CD4-positive, alpha-beta T cell treated with Interferon alpha-2 for 1 hour (primary cell): ENCODE measurements around the gene SAMD13.
A peak's percentile ranks its signal among the peaks of the same experiment; 100 is the strongest.

Experiments
- DNase-seq, 2 donors: peaks; one replicate each; pipeline ENCODE4 v3.0.0-alpha.2; 2020 to 2022

The SAMD13 gene

DNA sequence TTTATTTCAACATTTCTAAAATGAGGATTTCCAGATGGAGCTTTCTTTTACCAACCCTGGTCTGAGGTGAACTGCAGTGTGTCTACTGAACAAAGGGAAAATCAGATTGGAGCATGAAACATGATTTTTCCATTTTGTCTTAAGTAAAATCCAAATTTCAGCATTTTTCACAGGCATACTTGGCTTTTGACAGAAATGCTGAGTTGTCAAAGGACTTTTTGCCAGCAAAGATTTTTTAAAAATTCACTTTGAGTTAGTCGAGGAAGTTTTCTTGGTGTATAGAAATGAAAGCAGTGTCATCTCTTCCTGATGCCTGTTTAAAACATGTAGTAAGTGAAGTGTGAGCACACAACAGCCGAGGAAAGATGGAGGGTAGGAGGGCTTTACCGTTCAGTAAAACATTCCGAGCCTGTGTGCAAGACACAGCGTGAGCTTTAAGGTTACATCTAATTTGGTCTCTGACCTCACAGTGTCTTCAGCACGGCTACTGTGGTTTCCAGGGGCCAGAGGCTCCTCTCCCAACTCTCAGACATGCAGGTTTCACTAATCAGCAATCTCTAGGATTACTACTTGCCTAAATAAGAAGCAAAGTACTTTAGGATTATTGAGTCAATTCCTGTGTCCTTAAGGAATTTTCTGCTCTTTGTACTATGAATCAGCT is 45.9 kb downstream of the SAMD13 start:
- no peak for DNase-seq

DNA sequence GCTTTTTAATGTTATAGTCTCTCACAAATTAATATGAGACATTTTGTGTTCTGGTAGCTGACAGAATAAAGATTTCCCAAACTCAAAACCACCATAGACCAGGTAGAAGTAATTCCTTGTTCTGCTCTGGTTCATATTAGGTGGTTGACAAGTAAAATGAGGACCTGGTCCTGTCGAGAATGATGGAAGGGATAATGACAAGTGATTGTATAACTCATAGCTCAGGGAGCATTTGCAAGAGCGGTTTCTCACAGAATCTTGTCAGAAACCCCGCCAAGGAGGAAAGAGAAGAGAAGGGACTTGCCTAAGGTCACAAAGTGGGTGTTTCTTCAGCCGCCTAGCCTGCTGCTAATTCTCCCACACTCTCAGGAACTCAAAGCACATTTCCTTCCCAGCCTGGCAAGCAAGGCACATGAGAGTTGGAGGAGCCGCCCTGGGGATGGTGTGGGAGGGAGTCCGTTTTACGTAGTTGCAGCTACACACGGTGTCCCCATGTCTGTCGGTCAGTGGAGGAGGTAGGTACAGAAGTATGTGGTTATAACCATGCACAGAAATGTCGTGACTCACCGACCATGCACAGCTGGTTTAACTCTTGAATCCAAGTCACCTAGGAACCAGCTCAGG is 46.5 kb downstream of the SAMD13 start:
- no peak for DNase-seq

DNA sequence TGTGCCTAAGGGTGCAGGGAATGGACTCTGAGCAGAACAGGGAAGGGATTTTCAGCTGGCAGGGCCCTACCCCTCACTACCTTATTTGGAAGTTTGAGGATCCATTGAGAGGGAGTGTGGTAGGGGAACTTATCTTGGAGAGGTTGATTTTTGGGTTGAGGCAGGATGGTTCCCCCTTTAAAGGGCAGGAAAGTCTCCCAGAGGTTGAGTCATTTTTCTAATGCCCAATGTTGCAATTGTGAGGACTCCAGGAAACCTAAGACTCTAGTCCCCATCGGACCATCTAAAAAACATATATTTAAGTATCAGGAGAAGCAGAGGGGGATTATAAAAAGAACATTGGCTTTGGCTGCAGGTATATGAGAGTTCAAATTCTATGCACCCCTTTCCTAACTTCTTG is 47.3 kb downstream of the SAMD13 start:
- DNase-seq, result no peak

DNA sequence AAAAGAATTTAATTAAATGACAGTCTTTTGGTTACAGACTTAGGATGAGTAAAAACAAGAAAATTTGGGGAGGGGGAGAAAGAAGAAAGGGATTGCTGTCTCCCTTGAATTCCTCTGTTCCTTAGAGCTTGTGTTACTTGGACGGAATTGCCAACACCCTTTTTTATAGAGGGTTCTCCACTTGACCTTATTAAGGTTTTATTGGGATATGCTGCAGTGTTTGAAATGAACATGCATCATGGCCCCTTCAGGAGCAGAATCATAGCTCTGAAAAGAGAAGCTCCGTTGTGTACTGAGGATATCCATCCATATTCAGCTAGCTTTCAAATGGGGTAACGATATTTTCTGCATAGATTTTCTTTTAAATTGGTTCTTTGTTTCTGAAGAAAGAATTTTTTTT is 48.6 kb downstream of the SAMD13 start:
- DNase-seq, result no peak

DNA sequence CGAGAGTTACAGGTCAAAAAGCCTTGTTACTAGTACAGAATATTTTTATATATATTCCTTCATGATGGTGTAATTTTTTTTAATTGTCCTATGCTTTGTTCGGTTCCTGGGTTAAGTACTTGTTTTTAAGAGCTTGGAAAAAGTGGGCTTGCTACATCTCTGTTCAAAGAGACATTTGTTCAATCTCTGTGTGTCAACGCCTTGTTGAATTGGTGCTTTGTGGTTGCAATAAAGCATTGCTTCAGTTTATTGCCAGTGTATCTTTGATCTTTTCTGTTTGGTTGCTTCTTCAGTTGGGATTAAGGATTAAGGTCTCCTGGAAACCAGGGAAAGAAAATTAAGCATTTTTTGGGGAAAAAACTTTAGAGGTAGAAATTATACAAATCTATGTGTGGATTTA is 49.0 kb downstream of the SAMD13 start:
- no peak for DNase-seq

DNA sequence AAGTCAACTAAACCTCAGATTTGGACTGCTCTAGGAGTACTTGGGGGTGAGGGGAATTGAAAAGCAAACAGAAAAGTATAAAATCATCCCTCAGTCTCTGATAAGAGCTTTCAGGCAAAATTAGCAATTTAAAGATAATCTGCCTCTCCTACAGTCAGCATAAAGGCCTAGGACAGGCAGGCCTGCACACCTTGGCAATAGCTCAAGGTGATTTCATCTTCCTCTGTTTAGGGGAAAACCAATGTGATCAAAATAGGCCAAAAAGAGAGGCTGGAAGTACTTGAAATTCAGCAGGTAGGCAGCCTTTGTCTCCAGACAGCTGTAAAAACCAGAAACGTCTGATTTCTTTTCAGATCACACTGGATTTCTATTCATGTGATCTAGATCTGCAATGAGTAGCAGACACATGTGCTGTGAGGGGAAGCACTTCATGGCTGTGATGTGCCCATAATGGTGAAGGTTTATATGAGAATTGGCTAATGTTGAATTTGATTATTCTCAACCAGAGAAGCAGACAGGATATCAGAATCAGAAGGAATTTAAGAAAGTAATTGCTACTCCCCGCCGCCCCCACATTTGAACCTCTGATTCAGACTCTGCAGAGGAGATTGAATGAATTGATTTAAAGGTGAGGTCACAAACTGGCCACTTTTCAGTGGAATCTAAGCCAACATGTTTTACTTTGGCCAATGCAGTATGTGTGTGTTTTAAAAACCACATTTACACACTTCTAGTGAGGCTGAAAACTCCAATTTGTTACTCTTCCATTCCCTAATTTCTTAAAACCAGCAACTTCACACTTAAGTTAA is 51.0 kb downstream of the SAMD13 start:
- DNase-seq, result no peak

DNA sequence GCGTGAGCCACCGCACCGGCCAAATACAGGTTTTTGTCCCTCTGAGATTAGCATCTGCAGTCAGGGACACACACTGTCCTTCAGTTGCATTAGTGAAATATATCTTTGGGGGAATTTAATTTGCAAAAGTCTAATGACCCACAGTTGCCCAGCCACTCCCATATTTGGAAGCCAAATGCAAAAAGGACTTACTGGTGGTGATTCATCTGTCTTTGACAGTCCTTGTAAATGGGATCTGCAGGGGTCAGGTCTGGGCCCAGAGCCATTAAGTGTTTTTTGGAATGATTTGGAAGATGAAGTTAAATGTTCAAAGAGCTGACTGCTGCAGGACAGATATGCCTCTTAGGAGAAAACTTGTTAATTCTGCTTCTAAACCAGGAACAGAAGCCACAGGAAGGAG is 52.2 kb downstream of the SAMD13 start:
- no peak for DNase-seq

DNA sequence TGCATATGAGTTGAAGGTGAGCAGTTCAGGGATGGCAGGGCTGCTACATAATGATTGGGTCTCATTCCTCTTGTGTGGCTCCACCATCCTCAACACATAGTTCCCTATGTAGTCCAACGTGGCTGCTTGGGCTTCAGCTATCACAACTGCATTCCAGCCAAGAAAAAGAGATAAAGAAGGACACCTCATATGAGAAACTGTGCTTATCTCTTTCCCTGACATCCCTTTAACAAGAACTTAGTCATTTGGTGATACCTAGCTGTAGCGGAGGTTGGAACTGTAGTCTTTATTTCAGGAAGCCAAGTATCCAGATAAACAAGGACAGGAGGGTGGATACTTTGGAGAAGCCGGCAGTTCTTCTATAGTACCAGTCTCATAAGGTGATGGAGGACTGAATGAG is 54.0 kb downstream of the SAMD13 start:
- DNase-seq, result no peak

DNA sequence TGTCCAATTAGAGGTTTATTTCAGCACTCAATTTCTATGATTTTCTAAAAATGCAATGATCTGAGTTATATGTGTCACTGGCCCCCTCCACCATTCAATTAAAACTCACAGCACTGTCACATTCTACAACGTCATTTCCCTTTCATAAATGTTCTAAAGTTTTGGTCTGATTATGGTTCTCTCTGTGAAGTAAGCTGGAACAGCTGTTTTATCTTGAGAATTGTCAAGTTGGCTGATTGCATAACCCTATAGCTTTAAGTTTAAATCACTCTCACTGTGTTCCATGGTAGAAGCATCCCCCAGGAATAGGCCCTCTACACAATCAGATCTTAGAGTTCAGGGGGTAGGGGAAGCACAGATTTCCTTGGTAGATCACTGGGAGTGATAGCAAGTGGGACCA is 55.4 kb downstream of the SAMD13 start:
- DNase-seq, result no peak

DNA sequence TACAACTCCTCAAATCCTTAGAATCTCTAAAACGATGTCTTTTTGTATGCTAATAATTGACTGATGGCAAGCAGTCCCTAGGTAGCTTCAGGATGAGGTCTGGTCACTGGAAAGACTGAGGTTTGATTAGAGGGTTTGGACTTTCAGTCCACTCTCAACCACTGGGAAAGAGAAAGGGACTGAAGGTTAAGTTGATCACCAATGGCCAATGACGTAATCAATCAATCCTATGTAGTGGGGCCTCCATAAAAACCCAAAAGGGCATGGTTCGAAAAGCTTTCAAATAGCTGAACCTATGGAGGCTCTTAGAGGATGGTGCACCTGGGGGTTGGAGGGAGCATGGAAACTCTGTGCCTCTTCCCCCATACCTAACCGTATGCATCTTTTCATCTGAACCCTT is 57.2 kb downstream of the SAMD13 start:
- DNase-seq, result no peak

DNA sequence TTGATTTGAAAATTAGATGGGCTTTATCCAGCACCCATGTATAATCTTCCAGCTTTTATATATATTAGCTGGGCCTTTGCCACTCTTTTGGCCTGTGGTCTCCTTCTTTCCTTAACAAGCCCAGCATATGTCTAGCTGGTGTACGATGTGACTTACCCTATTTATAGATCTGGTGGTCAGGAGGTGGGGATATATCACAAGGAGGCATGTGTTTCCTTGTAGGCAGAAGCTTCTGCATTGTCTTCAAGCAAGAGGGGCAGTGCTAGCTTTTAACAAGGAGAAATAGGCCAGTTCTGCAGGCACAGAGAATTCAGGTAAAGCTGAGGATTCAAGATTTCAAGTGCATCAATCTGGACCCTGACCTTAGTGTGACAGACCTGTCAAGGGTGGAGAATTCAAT is 58.8 kb downstream of the SAMD13 start:
- DNase-seq, result no peak

DNA sequence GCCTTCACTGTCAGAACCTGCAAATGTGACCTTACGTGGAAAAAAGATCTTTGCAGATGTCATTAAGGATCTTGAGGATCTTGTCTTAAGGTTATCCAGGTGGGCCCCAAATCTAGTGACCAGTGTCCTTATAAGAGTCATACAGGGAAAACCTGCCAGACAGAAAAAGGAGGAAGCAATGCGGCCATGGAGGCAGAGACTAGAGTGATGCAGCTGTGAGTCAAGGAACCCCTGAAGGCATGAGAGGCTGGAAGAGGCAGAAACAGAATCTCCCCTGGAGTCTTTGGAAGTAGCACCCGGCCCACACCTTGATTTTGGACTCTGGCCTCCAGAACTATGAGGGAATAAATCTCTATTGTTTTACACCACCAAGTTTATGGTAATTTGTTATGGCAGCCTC is 60.3 kb downstream of the SAMD13 start:
- no peak for DNase-seq

DNA sequence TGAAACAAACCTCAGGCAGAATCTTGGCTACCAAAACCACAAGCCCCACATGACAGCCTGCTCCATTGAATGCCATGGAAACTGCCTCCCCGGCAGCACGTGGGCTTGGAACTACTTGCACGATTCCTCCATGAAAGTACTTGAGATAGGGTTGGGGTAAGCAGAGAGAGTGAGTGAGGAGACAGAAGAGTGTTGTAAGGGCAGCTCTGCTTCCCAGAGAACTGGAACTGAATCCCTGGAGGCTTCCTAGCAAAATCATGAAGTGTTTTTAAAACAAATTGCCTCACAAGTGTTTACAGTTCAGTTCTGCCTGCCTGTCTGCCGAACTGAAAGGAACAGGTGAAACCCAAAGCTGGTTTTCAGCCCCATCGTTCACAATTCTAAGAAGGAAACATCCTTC is 61.5 kb downstream of the SAMD13 start:
- DNase-seq, result no peak

DNA sequence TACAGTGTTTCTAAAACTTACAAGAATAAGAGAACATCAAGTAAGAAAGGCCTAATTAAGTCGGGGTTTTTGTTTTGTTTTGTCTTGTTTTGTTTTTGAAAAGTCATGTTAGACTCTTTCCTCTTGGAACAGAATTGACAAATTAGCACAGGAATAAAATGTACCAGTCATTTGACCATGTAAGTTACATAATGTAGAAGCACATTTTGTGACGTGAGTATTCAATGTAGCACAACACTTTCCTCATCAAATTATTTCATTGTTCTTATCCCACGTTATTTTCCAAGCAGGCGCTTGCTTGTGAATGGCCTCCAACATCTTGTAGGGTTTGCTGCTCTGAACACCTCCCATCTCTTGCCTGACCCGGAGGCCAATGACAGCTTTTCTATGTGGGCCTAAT is 62.1 kb downstream of the SAMD13 start:
- DNase-seq, result no peak

DNA sequence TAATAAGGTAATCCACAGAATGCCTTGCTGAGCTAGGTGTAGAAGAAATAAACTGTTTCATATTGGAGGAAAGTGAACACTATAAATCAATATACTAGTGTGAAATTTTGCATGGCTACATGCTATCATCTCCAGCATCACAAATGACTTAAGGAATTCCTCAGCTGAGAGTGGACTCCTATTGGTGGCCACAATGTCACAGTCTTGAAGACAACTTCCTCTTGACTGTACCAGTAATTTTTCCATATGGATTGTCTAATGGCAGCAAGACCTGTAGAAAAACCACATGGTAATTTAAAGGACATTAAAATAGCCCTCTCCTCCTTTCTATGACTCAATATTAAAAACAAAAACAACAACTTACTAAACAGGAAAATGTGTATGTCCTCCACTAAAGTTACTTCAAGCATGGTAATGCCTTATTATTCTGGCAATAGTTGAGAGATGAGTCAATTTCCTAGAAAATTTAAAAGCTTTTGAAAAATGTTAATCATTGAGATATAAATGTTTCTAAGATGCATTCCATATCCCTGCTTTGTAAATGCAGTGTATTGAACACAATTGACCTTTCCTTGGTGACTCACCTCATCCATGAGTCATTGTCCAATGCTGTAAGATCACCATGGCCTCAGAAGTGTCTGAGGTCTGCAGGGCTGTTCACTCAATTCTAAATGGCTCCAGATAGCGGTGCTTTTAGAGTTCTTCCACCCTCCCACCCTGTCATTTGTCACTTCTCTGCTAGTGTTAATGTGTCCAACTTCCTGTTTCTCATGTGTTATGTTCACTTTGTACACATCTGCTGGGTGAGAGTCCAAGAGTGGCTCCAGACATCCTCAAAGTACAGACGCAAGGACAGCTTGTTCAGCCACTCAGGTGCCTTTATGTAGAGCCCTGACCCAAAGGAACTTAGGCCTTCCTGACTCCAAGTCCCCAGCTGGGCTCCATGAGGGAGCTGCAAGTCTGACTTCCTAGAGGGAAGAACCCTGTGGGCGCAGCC is 64.0 kb downstream of the SAMD13 start:
- peak in 1 of 2 donors; percentile 4 for DNase-seq

DNA sequence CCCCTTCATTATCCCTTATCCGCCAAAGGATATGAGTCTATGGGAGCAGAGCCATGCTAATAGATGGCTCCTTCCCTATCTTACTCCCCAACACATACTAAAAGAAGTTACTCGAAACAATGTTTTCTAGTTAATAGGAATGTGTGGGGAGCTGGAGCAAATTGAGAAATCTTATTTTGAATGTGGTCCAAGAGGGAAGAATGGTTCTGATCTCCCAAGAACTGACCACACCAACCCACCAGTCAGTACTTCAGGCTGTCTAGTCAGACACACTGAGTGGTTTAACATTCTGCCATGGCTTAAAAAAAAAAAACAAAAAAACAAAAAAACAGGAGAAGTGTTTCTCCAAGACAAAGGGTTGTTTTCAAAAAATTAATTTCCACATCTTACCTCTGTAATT is 65.3 kb downstream of the SAMD13 start:
- no peak for DNase-seq

DNA sequence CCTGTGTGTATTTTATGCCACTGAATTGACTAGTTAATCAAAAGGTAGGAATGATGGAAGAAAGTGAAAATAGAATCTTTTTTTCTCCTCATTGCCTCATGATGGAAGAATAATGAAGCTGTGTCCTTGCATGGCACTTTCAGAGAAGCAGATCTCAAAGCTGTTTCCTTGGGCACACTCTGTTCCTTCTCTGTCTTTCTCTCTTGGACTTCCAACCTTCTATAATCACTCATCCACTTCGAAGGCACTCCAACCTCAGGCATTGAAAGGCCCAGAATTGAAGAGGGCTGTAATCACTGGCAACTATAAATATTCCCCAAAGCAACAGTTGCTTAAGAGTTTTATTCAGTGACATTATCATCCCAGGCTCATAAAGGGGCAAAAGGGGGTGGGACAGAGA is 65.7 kb downstream of the SAMD13 start:
- DNase-seq, result no peak

DNA sequence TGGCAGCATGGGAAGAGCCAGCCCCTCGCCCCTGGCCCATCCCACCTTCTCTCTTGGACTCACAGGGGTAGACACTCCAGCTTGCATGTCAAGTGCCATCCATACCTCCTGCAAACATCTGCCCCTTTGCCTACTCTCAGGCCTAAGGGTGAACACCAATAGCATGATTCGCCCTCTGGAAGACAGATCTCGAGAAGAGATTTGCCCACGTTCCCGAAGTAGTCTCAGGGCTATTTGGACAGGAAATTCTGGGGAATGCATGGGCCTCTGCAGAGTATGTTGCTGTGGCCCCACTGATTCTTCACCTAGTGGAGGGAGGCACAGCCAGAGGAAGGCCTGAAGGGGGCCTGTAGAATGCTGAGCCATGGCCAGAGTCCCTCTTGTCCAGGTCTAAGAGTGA is 66.9 kb downstream of the SAMD13 start:
- no peak for DNase-seq

DNA sequence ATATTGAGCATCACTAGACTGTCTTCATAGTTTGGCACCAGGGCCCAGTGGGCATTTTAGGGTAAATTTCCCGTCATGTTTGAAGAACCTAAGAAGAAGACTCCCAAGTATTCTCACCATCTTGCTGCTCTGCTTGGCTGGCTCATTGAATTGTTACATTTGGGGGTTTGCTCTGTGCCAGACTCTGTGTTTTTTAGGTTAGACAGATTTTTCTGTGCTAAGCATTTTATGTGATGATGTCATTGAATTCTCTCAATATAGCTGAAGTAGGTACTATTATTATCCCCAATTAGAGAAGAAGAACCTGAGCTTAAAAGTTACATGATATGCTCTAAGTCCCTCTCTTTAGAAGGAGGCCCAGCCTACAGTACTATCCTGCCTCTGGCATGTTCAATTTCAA is 68.8 kb downstream of the SAMD13 start:
- DNase-seq, result no peak

DNA sequence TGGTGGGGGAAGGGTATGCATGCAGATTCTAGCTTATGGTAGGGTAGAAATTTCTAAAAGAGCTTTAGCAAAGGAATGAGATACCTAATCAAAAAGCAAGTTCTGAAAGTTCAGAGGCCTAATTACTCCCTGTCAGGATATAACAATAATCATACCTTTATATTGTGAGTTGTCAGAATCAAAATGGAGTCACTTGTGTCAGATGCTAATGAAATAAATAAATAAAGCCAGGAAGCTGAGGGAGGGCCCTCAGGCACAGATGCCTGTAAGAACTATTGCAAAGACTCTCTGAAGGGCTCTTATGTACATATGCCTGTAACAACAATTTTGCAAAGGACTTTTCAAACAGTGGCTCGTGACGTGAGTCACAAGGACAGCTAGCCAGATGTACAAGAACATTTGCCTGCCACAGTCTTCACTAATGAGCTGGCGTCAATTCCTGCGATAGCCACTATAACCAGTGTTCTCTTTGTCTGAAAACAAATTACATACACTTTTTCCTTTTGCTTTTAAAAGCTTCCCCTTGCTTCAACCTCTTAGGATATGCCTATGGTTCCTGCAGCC is 69.4 kb downstream of the SAMD13 start:
- no peak for DNase-seq

DNA sequence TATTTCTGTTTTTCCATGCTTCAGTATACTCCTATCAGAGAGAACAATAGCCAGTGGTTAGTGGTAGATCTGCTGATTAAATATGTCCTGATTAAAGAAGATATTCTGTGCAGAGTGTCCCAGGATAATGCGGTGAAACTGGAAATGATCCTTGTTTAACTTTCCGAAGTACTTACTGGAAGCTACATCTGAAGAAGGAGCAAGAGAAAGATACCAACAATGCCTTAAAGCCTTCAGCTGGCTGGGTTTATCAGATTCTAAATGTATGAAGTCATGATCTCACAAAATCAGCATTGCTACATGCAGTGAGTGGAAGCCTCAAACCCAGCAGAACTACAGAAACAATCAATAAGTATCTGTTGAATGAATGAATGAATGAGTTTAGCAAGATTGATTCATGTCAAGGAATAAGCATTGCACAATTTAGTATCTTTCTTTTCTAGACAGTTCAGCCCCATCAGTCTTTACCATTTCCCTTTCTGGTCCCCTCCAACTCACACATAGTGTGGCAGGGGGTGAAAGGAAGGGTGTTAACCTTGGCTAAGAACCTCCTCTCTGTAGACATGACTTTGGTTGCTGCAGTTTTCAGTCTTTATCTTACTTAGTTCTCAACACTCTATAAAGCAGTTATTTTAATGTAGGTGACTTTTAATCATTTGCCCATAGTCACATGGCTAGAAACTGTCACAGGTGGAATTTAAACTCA is 72.1 kb downstream of the SAMD13 start:
- no peak for DNase-seq
